Kidney (tissue), 14 donors: ENCODE data around the gene NT5DC1. TPM values are rescaled to one million over a fixed set of nuclear protein-coding genes. Genes with fewer than 3 reads are reported as not detected.

Experiments
- DNase-seq, 5 donors: peaks; one replicate each; pipeline ENCODE4 v3.0.0-alpha.2; 2013 to 2020
- FAIRE-seq: peaks from 2 replicates; lab custom pipeline; 2012; peaks lifted over from hg19 to GRCh38; lab: Jason Lieb, UNC
- H3K27ac ChIP-seq, 2 donors: one replicate each; pipeline ENCODE4 v1.7.0; 2013; ENCODE audit warnings: low read depth in 2 of 2, low read length in 2 of 2, inconsistent platforms in 1 of 2
- H3K27me3 ChIP-seq: one replicate; pipeline ENCODE4 v1.7.1; 2013; ENCODE audit warnings: low read length, inconsistent platforms; ENCODE audit not compliant: control insufficient read depth, insufficient read depth
- H3K36me3 ChIP-seq, 3 donors: one replicate each; pipeline versions ENCODE4 v1.7.0 to v1.7.1; 2013; ENCODE audit warnings: low read length in 3 of 3, control low read depth in 1 of 3, inconsistent platforms in 1 of 3; ENCODE audit not compliant: insufficient read depth in 3 of 3, control insufficient read depth in 2 of 3
- H3K4me1 ChIP-seq, 3 donors: one replicate each; pipeline versions ENCODE4 v1.7.0 to v1.7.1; 2013; ENCODE audit warnings: low read length in 3 of 3, inconsistent platforms in 1 of 3, low read depth in 1 of 3; ENCODE audit not compliant: control insufficient read depth in 2 of 3, insufficient read depth in 2 of 3
- H3K4me3 ChIP-seq, 3 donors: one replicate each; pipeline versions ENCODE4 v1.7.0 to v1.8.1; 2013; ENCODE audit warnings: low read length in 3 of 3, control low read depth in 1 of 3, inconsistent platforms in 1 of 3
- H3K9ac ChIP-seq, 3 donors: one replicate each; pipeline versions ENCODE4 v1.7.0 to v1.7.1; 2013; ENCODE audit warnings: low read length in 3 of 3, control low read depth in 1 of 3, inconsistent platforms in 1 of 3
- H3K9me3 ChIP-seq, 3 donors: one replicate each; pipeline versions ENCODE4 v1.7.0 to v1.7.1; 2013; ENCODE audit warnings: low read length in 3 of 3, control low read depth in 1 of 3, inconsistent platforms in 1 of 3; ENCODE audit not compliant: control insufficient read depth in 2 of 3, insufficient read depth in 1 of 3
- CTCF ChIP-seq: IDR thresholded peaks from 3 replicates; pipeline ENCODE4 v1.5.1; 2012; ENCODE audit warnings: mild to moderate bottlenecking, moderate library complexity, borderline replicate concordance; ENCODE audit not compliant: insufficient read depth; ENCODE audit errors: extremely low read depth
- intact Hi-C: fragments of 100-400 bp; cut with DNase I; formaldehyde crosslinking; loops from one replicate; pipeline ENCODE4 v1.11.1; 2022
- polyA plus RNA-seq: library from polyadenylated mRNA; stranded (reverse); fragments of 350-450 nt; fragmentation: Illumina TruSeq; extraction: RNeasy Lipid Tissue Mini Kit (QIAGEN cat#74804); gene quantifications from one replicate; pipeline ENCODE4 v1.2.3, GENCODE V29; 2014; ENCODE audit warnings: low read depth, low replicate concordance; ENCODE audit not compliant: insufficient read depth
- total RNA-seq: library from RNA; stranded (reverse); fragmentation: NEBNext Ultra II Directional; extraction: Animal tissue kit (Norgen Biotek cat#: 25700); gene quantifications from one replicate; pipeline ENCODE4 v1.2.1, GENCODE V29; 2021
- donor health status: control.
- donor health status: control.
- donor health status: control.
- donor health status: control.
- donor health status: control.
- donor health status: DM: yes; HTN: yes; CAD: no.
- donor health status: Normal renal cell carcinoma (clear cell type).

The NT5DC1 gene
- total and polyA plus RNA-seq, 2 donors from 2014 or later = 34.8 to 41.7 TPM

DNA sequence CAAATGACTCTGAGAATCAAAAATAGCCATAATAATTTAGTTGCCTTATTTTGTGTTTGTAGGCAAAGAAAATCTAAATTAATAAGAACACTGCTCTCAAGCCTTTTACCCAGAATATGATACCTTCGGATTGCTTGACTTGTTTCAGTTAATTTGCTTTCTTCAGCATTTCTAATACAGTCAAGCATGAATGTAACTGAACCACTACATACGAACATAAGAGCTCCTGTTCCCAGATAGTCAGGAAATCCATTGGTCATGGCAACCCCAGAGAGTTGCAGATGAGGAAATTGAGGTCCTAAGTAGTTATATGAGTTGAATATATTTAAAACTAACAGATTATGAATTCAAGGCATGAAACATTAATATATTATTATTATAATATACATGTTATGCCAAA, 42.9 kb upstream of the NT5DC1 start:
- no peak overlapping the region for H3K27ac ChIP-seq
- no peaks in the 10 kb centered on the region for H3K36me3 ChIP-seq
- intact Hi-C loops = no loop called here
- TF ChIP-seq CTCF = no peak
- peak overlapping the region in 2 of 3 donors; percentile 60 to 65 for H3K4me3 ChIP-seq
- no peaks in the 10 kb centered on the region for H3K9me3 ChIP-seq
- DNase-seq = peak in 1 of 5 donors; percentile 23
- no peak overlapping the region for H3K9ac ChIP-seq
- no peak for FAIRE-seq
- H3K27me3 ChIP-seq = no peaks in the 10 kb centered on the region
- H3K4me1 ChIP-seq = peaks cover 0 to 25% (median 2%) of the 10 kb centered on the region in 3 donors

DNA sequence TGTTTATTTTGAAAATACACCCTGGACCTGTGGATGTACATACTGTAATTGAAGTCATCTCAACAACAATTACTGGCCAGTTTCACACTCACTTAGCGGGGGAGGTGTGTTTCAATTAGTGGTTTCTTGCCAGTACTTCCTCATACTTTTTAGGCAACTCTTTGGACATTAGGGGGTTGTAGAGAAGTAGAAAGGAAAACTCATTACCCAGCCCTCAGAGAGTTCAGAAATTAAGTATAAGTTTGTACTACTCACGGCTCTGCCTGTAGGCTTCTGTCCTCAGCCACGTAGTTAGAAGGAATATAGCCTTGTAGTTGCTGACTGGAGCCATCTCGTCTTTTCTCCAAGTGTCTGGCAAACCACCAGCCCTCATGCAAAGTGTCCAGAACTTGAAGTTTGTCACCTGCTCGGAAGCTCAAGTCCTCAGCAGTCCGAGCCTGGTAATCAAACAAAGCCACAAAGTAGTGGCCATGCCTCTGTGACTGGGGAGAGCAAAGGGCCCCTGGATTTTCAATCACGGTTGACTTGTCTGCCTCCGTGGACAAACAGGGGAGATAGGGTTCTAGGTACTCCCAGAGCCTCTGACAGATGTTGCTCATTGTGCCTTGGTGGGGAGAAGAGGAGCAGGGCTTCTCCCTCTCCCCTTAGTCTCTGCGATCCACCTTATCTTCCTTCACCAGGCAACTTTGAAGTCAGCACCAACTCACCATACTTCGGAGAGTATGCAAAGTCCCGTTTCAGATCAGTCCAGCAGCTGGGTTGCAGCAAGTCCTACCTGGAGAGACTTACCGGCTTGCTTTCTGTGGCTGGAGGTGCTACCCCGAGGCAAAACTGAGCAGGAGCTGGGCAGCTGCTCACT, 40.7 kb upstream of the NT5DC1 start:
- TF ChIP-seq CTCF = no peak
- no peaks in the 10 kb centered on the region for H3K9me3 ChIP-seq
- no peaks in the 10 kb centered on the region for H3K36me3 ChIP-seq
- FAIRE-seq = no peak
- H3K27me3 ChIP-seq = no peaks in the 10 kb centered on the region
- H3K4me1 ChIP-seq = peaks cover 0 to 21% (median 2%) of the 10 kb centered on the region in 3 donors
- H3K27ac ChIP-seq = peak overlapping the region; percentile 93 to 95
- intact Hi-C loops = no loop called here
- peak overlapping the region; percentile 51 to 94 (median 92) for H3K4me3 ChIP-seq
- DNase-seq = peak in 3 of 5 donors; percentile 40 to 78 (median 67)
- peak overlapping the region; percentile 3 to 96 (median 92) for H3K9ac ChIP-seq

DNA sequence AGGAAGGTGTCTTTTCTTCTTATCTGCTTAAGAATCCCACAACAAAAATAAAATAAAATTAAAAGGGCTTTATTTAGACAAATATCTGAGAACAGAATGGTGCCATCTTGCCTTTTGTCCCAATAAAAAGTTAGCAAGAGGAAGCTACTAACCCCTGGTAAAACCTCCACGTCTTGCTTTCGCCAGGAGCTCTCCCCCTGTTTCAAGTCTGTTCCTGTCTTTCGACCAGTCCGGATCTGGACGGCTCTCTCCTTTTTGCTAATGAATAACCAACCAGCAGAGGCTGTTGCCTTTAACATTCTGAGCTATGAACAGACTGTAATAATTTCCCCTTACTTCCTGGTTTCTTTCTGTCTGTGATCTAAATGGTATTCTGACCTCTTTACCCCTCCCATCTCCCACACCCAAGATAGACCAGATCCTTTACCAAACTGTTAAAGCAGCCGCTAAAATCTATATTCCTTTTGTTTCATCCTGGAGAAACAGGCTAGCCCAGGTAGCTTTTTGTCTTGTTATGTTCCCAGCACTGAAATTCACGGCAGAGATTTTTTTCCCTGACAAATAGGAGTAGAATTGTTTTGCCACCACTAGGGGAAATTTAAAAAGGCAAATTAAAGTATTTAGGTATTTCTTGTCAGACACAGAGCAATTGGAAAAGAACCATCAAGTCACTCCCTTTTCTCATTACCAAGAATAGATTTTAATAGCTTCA, 39.9 kb upstream of the NT5DC1 start, which contains the start of gene FRK:
TSS of gene FRK (minus strand) at position 320 of the 712 bp plus-strand sequence. CDS start 580 bp downstream, outside the sequence.
- Histone ChIP-seq H3K27me3 (no peaks in the 10 kb centered on the region), H3K4me1 (peaks cover 0 to 19% (median 2%) of the 10 kb centered on the region in 3 donors), H3K9ac (peak within 1 kb of the TSS; percentile 15 to 96 (median 92)), H3K4me3 (peak within 1 kb of the TSS; percentile 51 to 94 (median 92)), H3K36me3 (no peaks in the 10 kb centered on the region), H3K27ac (peak within 1 kb of the TSS; percentile 93 to 95), H3K9me3 (no peaks in the 10 kb centered on the region)
- TF ChIP-seq CTCF = no peak
- FAIRE-seq = peak; percentile 83
- peak in 4 of 5 donors; percentile 26 to 71 (median 48) for DNase-seq
- intact Hi-C loops = no loop called here
